ENCODE data around the gene NCOA1. TPM values are rescaled to one million over a fixed set of nuclear protein-coding genes. Genes with fewer than 3 reads are reported as not detected.
"Not testable (repeated sequence)": the region's sequence is repeated elsewhere in the genome, so short reads cannot be mapped to it uniquely, and the experiment has no call there.

Gene NCOA1
- polyA plus RNA-seq, 6 donors from 2014 or later = 9.8 to 21.3 (median 12.6) TPM

GRCh38 chr2:24785671-24786321 is 294.7 kb downstream of the NCOA1 start:
- peak overlapping the region; percentile 38 to 87 (median 78) for H3K4me3 Mint-ChIP-seq
- peaks cover 30 to 49% (median 48%) of the 10 kb centered on the region in 3 donors for H3K27me3 Mint-ChIP-seq
- H3K4me1 Mint-ChIP-seq = peaks cover 16 to 29% (median 20%) of the 10 kb centered on the region in 3 donors
- peaks cover 5 to 21% of the 10 kb centered on the region in 2 donors for H3K36me3 Mint-ChIP-seq
- peaks cover 0 to 5% (median 2%) of the 10 kb centered on the region in 7 donors for H3K9me3 Mint-ChIP-seq
- DNase-seq (peak; percentile 84), ATAC-seq (ENCODE audit: low read depth in 2 of 2) (peak; percentile 97 to 99)
- peak overlapping the region; percentile 75 to 97 (median 91) for H3K27ac Mint-ChIP-seq

- Mint-ChIP-seq H3K4me1 (peaks cover 21 to 32% (median 24%) of the 10 kb centered on the region in 3 donors), H3K9me3 (peaks cover 0 to 4% (median 1%) of the 10 kb centered on the region in 7 donors), H3K4me3 (peak overlapping the region in 3 of 8 donors; percentile 0 to 20 (median 4)), H3K27ac (peak overlapping the region in 2 of 6 donors; percentile 33 to 86), H3K36me3 (peaks cover 0 to 21% of the 10 kb centered on the region in 2 donors), H3K27me3 (peaks cover 17 to 35% (median 32%) of the 10 kb centered on the region in 3 donors)
- ATAC-seq (ENCODE audit: low read depth in 2 of 2) = no peak
- DNase-seq = no peak
These were observed 296.5 kb downstream of the NCOA1 start for GRCh38 chr2:24787532-24787931.

GRCh38 chr2:24788816-24789215 is 297.8 kb downstream of the NCOA1 start:
- no peak for ATAC-seq (ENCODE audit: low read depth in 2 of 2)

GRCh38 chr2:24791452-24791851 is 300.4 kb downstream of the NCOA1 start:
- peaks cover 0 to 18% of the 10 kb centered on the region in 2 donors for H3K36me3 Mint-ChIP-seq
- peak overlapping the region in 2 of 8 donors; percentile 30 to 98 for H3K4me3 Mint-ChIP-seq
- ATAC-seq (ENCODE audit: low read depth in 2 of 2) = no peak
- H3K4me1 Mint-ChIP-seq = peaks cover 13 to 27% (median 17%) of the 10 kb centered on the region in 3 donors
- peaks cover 9 to 22% (median 19%) of the 10 kb centered on the region in 3 donors for H3K27me3 Mint-ChIP-seq
- H3K9me3 Mint-ChIP-seq = no peaks in the 10 kb centered on the region
- DNase-seq = no peak
- H3K27ac Mint-ChIP-seq = no peak overlapping the region

More at GRCh38 chr2:24788816-24789215, 297.8 kb downstream of the NCOA1 start:
- H3K27ac Mint-ChIP-seq = no peak overlapping the region
- H3K27me3 Mint-ChIP-seq = peaks cover 9 to 27% (median 22%) of the 10 kb centered on the region in 3 donors
- peaks cover 29 to 43% (median 32%) of the 10 kb centered on the region in 3 donors for H3K4me1 Mint-ChIP-seq
- no peak overlapping the region for H3K4me3 Mint-ChIP-seq
- peaks cover 0 to 4% (median 1%) of the 10 kb centered on the region in 7 donors for H3K9me3 Mint-ChIP-seq
- peaks cover 0 to 18% of the 10 kb centered on the region in 2 donors for H3K36me3 Mint-ChIP-seq
- no peak for DNase-seq

GRCh38 chr2:24792542-24792873 is 301.5 kb downstream of the NCOA1 start:
- H3K27me3 Mint-ChIP-seq = peaks cover 9 to 19% (median 14%) of the 10 kb centered on the region in 3 donors
- H3K4me1 Mint-ChIP-seq = peaks cover 13 to 19% (median 15%) of the 10 kb centered on the region in 3 donors
- ATAC-seq (ENCODE audit: low read depth in 2 of 2) (no peak), DNase-seq (no peak)
- peak overlapping the region; percentile 95 to 99 (median 98) for H3K4me3 Mint-ChIP-seq
- peaks cover 0 to 14% of the 10 kb centered on the region in 2 donors for H3K36me3 Mint-ChIP-seq
- no peaks in the 10 kb centered on the region for H3K9me3 Mint-ChIP-seq
- peak overlapping the region; percentile 94 to 99 (median 98) for H3K27ac Mint-ChIP-seq

GRCh38 chr2:24792874-24793760 is 302.1 kb downstream of the NCOA1 start, which contains the start of the genes CENPO and PTRHD1:
Gene CENPO (plus strand): TSS chr2:24793425. CDS start chr2:24793920, 495 bp downstream.
Gene PTRHD1 (minus strand): TSS chr2:24793391. CDS start chr2:24793377, 14 bp downstream.
- peaks cover 6 to 13% (median 9%) of the 10 kb centered on the region in 3 donors for H3K27me3 Mint-ChIP-seq
- ATAC-seq (ENCODE audit: low read depth in 2 of 2) = peak; percentile 95 to 97
- peak within 1 kb of the TSS; percentile 95 to 99 (median 98) for H3K4me3 Mint-ChIP-seq
- H3K27ac Mint-ChIP-seq = peak within 1 kb of the TSS; percentile 94 to 99 (median 98)
- H3K9me3 Mint-ChIP-seq = no peaks in the 10 kb centered on the region
- H3K36me3 Mint-ChIP-seq = peaks cover 0 to 10% of the 10 kb centered on the region in 2 donors
- H3K4me1 Mint-ChIP-seq = peaks cover 13 to 18% (median 14%) of the 10 kb centered on the region in 3 donors
- DNase-seq = peak; percentile 97

GRCh38 chr2:24793761-24794435 is 302.8 kb downstream of the NCOA1 start:
- Mint-ChIP-seq H3K4me3 (peak overlapping the region; percentile 95 to 99 (median 98)), H3K27me3 (peaks cover 0 to 5% (median 1%) of the 10 kb centered on the region in 3 donors), H3K9me3 (no peaks in the 10 kb centered on the region), H3K27ac (peak overlapping the region in 3 of 6 donors; percentile 94 to 99 (median 99)), H3K36me3 (peaks cover 0 to 7% of the 10 kb centered on the region in 2 donors), H3K4me1 (peaks cover 11 to 18% (median 13%) of the 10 kb centered on the region in 3 donors)
- ATAC-seq (ENCODE audit: low read depth in 2 of 2) = no peak
- no peak for DNase-seq

GRCh38 chr2:24797644-24798043 is 306.6 kb downstream of the NCOA1 start:
- Mint-ChIP-seq H3K4me3 (no peak overlapping the region), H3K36me3 (no peaks in the 10 kb centered on the region), H3K4me1 (peaks cover 7 to 14% (median 8%) of the 10 kb centered on the region in 3 donors), H3K27me3 (no peaks in the 10 kb centered on the region), H3K9me3 (peaks cover 0 to 6% (median 0%) of the 10 kb centered on the region in 7 donors), H3K27ac (no peak overlapping the region)
- DNase-seq (no peak), ATAC-seq (ENCODE audit: low read depth in 2 of 2) (no peak)

GRCh38 chr2:24800487-24800886 is 309.4 kb downstream of the NCOA1 start:
- not testable (repeated sequence) for ATAC-seq (ENCODE audit: low read depth in 2 of 2); H3K27me3 Mint-ChIP-seq; H3K36me3 Mint-ChIP-seq; H3K4me3 Mint-ChIP-seq; H3K9me3 Mint-ChIP-seq; DNase-seq; H3K4me1 Mint-ChIP-seq; H3K27ac Mint-ChIP-seq

- H3K4me1 Mint-ChIP-seq; ATAC-seq (ENCODE audit: low read depth in 2 of 2); H3K4me3 Mint-ChIP-seq; H3K9me3 Mint-ChIP-seq; DNase-seq; H3K27me3 Mint-ChIP-seq: not testable (repeated sequence)
- Mint-ChIP-seq H3K27ac (peak overlapping the region in 1 of 6 donors; percentile 37), H3K36me3 (peaks cover 14 to 18% of the 10 kb centered on the region in 2 donors)
These were observed 315.0 kb downstream of the NCOA1 start for GRCh38 chr2:24805811-24806660.

- DNase-seq = no peak
- H3K36me3 Mint-ChIP-seq = peaks cover 14 to 18% of the 10 kb centered on the region in 2 donors
- ATAC-seq (ENCODE audit: low read depth in 2 of 2) = no peak
- H3K9me3 Mint-ChIP-seq = peaks cover 0 to 8% (median 5%) of the 10 kb centered on the region in 7 donors
- H3K4me3 Mint-ChIP-seq = no peak overlapping the region
- H3K4me1 Mint-ChIP-seq = no peaks in the 10 kb centered on the region
- no peaks in the 10 kb centered on the region for H3K27me3 Mint-ChIP-seq
- H3K27ac Mint-ChIP-seq = peak overlapping the region in 2 of 6 donors; percentile 1 to 7
These were observed 315.6 kb downstream of the NCOA1 start for GRCh38 chr2:24806661-24807036.

All from naive B cell (primary cell).